Adrenal gland (tissue), 12 donors: Measurements from ENCODE around the gene MYPN. TPM values are rescaled to one million over a fixed set of nuclear protein-coding genes. Genes with fewer than 3 reads are reported as not detected.

ENCODE experiments used
- DNase-seq, 7 donors: peaks; one replicate each; pipeline ENCODE4 v3.0.0-alpha.2; 2019 to 2020
- H3K27ac ChIP-seq, 5 donors: fragments of 200-600 bp; sonication (generic) in 4 of 5; 1 replicate in 3 of 5; 2 replicates in 2 of 5; pipeline versions ENCODE4 v1.5.1 to v1.8.0; 2016 to 2020; ENCODE audit warnings: mild to moderate bottlenecking in 1 of 5
- H3K27me3 ChIP-seq: fragments of 200-600 bp; 2 replicates; pipeline ENCODE4 v1.8.0; 2021
- H3K36me3 ChIP-seq, 2 donors: fragments of 200-600 bp; replicated peaks in 1 of 2; 1 replicate in 1 of 2; 2 replicates in 1 of 2; pipeline versions ENCODE4 v1.5.1 to v1.8.0; 2018 to 2022
- H3K4me1 ChIP-seq, 2 donors: fragments of 200-600 bp; replicated peaks in 1 of 2; 1 replicate in 1 of 2; 2 replicates in 1 of 2; pipeline versions ENCODE4 v1.5.1 to v1.8.0; 2018 to 2021
- H3K4me3 ChIP-seq, 4 donors: fragments of 200-600 bp; sonication (generic) in 3 of 4; one replicate each; pipeline ENCODE4 v1.5.1; 2016 to 2018
- H3K9me3 ChIP-seq, 3 donors: fragments of 200-600 bp; sonication (generic) in 1 of 3; replicated peaks in 1 of 3; 1 replicate in 2 of 3; 2 replicates in 1 of 3; pipeline versions ENCODE4 v1.5.1 to v1.8.0; 2016 to 2021
- POLR2A ChIP-seq, 2 donors: fragments of 450-650 bp; IDR thresholded peaks; one replicate each; pipeline ENCODE4 v1.6.1; 2017; ENCODE audit warnings: antibody characterized with exemption in 2 of 2, mild to moderate bottlenecking in 2 of 2, moderate library complexity in 1 of 2
- WGBS, 4 donors: extraction: QIAGEN DNeasy Blood & Tissue Kit in 2 of 4; methylation state at CpG; one replicate each; pipeline versions ENCODE4 v1.1.5 to v1.1.7; 2013 to 2017; 5-methylcytosine and 5-hydroxymethylcytosine counted together
- intact Hi-C, 2 donors: fragments of 100-400 bp; cut with DNase I; formaldehyde crosslinking; loops; one replicate each; pipeline versions ENCODE4 v1.14.1 to v1.15.0; 2022 to 2023
- polyA plus RNA-seq, 3 donors: library from polyadenylated mRNA; stranded (reverse); fragments of 200-250 nt in 2 of 3; fragments of 350-450 nt in 1 of 3; fragmentation: Illumina TruSeq in 1 of 3; extraction: RNeasy Lipid Tissue Mini Kit (QIAGEN cat#74804) in 1 of 3; gene quantifications; one replicate each; pipeline ENCODE4 v1.2.3, GENCODE V29; 2013 to 2014
- total RNA-seq, 9 donors: library from RNA; depleted of rRNA in 4 of 9; stranded (reverse); fragments of >200 nt in 4 of 9; fragments of 120-200 nt in 1 of 9; fragmentation: NEBNext Ultra II Directional in 1 of 9; extraction: Animal tissue kit (Norgen Biotek cat#: 25700) in 1 of 9; gene quantifications; one replicate each; pipeline versions ENCODE4 v1.1.0 to v1.2.4, GENCODE V29; 2013 to 2023
- TF ChIP-seq, protein P1 (sequence below), 6 experiments: fragments of 450-650 bp in 4 of 6; fragments of 200-600 bp in 2 of 6; sonication (generic) in 1 of 6; IDR thresholded peaks; 1 replicate in 5 of 6; 2 replicates in 1 of 6; pipeline versions ENCODE4 v1.5.1 to v1.8.0; 2016 to 2021; ENCODE audit warnings: antibody characterized with exemption in 6 of 6, mild to moderate bottlenecking in 2 of 6, moderate library complexity in 1 of 6
- donor health status: healthy with polysubstance abuse.
- donor health status: Bipolar disorder and iron deficiency.
- donor health status: DM: yes; HTN: yes; CAD: no.
- donor health status: DM: no; HTN: no; CAD: no.
- donor health status: DM: no; HTN: no; CAD: no.
- donor health status: DM: yes; HTN: yes; CAD: no.

The MYPN gene
- total and polyA plus RNA-seq, 12 donors = 0.10 to 1.9 (median 0.31) TPM; not detected in 2

- H3K4me1 ChIP-seq = peaks cover 20 to 24% of the 10 kb centered on the region in 2 donors
- DNase-seq = no peak
- H3K36me3 ChIP-seq = no peaks in the 10 kb centered on the region
- H3K9me3 ChIP-seq = no peaks in the 10 kb centered on the region
- H3K27ac ChIP-seq = no peak overlapping the region
- H3K4me3 ChIP-seq = no peak overlapping the region
- intact Hi-C loops = no loop called here
- no peaks in the 10 kb centered on the region for H3K27me3 ChIP-seq
- WGBS, 4 donors = 95 to 96% (median 96%) methylated on average over 3 to 5 of the region's 5 CpGs
- TF ChIP-seq, protein P1, sequence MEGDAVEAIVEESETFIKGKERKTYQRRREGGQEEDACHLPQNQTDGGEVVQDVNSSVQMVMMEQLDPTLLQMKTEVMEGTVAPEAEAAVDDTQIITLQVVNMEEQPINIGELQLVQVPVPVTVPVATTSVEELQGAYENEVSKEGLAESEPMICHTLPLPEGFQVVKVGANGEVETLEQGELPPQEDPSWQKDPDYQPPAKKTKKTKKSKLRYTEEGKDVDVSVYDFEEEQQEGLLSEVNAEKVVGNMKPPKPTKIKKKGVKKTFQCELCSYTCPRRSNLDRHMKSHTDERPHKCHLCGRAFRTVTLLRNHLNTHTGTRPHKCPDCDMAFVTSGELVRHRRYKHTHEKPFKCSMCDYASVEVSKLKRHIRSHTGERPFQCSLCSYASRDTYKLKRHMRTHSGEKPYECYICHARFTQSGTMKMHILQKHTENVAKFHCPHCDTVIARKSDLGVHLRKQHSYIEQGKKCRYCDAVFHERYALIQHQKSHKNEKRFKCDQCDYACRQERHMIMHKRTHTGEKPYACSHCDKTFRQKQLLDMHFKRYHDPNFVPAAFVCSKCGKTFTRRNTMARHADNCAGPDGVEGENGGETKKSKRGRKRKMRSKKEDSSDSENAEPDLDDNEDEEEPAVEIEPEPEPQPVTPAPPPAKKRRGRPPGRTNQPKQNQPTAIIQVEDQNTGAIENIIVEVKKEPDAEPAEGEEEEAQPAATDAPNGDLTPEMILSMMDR (IDR thresholded peaks at IDR 0.05) = no peak
- TF ChIP-seq POLR2A (IDR thresholded peaks at IDR 0.05) = no peak
Observed at GRCh38 chr10:68077026-68077425, 32.3 kb upstream of the MYPN start.

- no peak for TF ChIP-seq POLR2A (IDR thresholded peaks at IDR 0.05)
- TF ChIP-seq, protein P1 (IDR thresholded peaks at IDR 0.05) = no peak
- Histone ChIP-seq H3K9me3 (no peaks in the 10 kb centered on the region), H3K27me3 (no peaks in the 10 kb centered on the region), H3K4me1 (peaks cover 5% of the 10 kb centered on the region in 2 donors), H3K27ac (no peak overlapping the region), H3K4me3 (no peak overlapping the region), H3K36me3 (no peaks in the 10 kb centered on the region)
- 85 to 96% (median 92%) methylated on average over 1 of the region's 1 CpG for WGBS, 4 donors
- intact Hi-C loops = no loop called here
- DNase-seq = no peak
Observed at GRCh38 chr10:68079434-68079833, 29.9 kb upstream of the MYPN start.

GRCh38 chr10:68080853-68081431 is 28.3 kb upstream of the MYPN start:
- no peak overlapping the region for H3K27ac ChIP-seq
- H3K9me3 ChIP-seq = no peaks in the 10 kb centered on the region
- H3K36me3 ChIP-seq = no peaks in the 10 kb centered on the region
- 76 to 81% (median 80%) methylated on average over 5 of the region's 5 CpGs for WGBS, 4 donors
- no peak for TF ChIP-seq POLR2A (IDR thresholded peaks at IDR 0.05)
- TF ChIP-seq, protein P1 (IDR thresholded peaks at IDR 0.05) = no peak
- H3K4me1 ChIP-seq = no peaks in the 10 kb centered on the region
- H3K4me3 ChIP-seq = no peak overlapping the region
- DNase-seq = no peak
- intact Hi-C loops = loop anchor here (5.0 to 10.0 kb wide), 4 partner anchors 76 to 224 kb away; no protein-coding TSS in a partner anchor
- no peaks in the 10 kb centered on the region for H3K27me3 ChIP-seq

- H3K4me3 ChIP-seq = no peak overlapping the region
- DNase-seq = no peak
- no peaks in the 10 kb centered on the region for H3K36me3 ChIP-seq
- no peaks in the 10 kb centered on the region for H3K4me1 ChIP-seq
- TF ChIP-seq POLR2A (IDR thresholded peaks at IDR 0.05) = no peak
- TF ChIP-seq, protein P1 (IDR thresholded peaks at IDR 0.05) = no peak
- no peaks in the 10 kb centered on the region for H3K9me3 ChIP-seq
- 71 to 81% (median 72%) methylated on average over 6 of the region's 6 CpGs for WGBS, 4 donors
- no peak overlapping the region for H3K27ac ChIP-seq
- no peaks in the 10 kb centered on the region for H3K27me3 ChIP-seq
- intact Hi-C loops = loop anchor here (5.0 to 10.0 kb wide), 4 partner anchors 75 to 223 kb away; no protein-coding TSS in a partner anchor
Observed at GRCh38 chr10:68081916-68082315, 27.4 kb upstream of the MYPN start.
